ENCODE data around the gene DVL2.
"Not testable (repeated sequence)": the region's sequence is repeated elsewhere in the genome, so short reads cannot be mapped to it uniquely, and the experiment has no call there.

The DVL2 gene

DNA sequence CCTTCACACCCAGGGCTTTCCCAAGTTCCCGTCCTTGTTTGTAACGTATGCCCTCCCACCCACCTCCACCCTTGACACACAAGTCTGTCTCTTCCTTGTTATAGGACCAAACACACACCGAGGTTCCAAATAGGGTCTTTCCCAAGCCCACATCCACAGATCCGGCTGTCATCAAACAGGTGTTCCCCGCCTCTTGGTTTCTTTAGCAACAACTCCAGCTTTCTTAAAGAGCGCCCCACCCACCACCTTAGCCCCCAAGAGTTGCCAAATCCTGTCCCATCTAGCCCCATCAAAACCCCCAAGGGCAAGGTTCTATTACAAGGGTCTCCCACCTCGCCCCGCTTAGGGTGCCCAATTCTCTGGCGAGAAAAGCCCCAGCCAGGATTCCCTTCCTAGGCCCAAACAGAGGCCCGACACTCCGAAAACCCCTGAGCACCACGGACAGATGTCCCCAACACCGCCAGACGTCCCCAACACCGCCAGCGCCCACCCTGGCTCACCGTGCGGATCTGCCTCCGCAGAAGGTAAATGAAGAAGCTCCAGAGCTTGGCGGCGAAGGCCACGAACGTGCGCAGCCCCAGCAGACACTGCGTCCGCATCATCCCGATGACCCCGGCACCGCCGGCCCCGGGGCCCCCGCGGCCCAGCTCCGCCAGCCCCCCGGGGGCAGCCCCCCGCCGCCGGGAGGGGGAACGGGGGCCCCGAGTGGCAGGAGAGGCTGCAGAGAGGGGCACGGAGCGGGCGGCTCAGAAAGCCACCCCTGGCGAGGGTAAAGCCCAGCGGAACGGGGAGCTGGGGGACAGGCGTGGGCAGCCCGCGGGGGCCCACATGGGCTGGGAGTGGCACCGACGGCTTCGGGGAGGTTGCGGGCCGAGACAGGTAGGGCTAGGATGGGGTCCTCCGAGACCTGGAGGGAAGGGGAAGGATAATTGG lies 16.6 kb upstream of the DVL2 start:
- peak overlapping the region; percentile 93 for H3K27ac ChIP-seq
- H3K9ac ChIP-seq (ENCODE audit: insufficient read length), result peak overlapping the region; percentile 96
- H3K4me3 ChIP-seq, result peak overlapping the region; percentile 91
- TF ChIP-seq EZH2 (IDR thresholded peaks at IDR 0.05), result no peak
- no peak for TF ChIP-seq FOXP2 (optimal IDR thresholded peaks at IDR 0.05; ENCODE audit: control extremely low read depth, extremely low read length, insufficient read depth)
- no peak for TF ChIP-seq POLR2AphosphoS5 (IDR thresholded peaks at IDR 0.05; ENCODE audit: borderline replicate concordance, low read depth, low read length)
- no peaks in the 10 kb centered on the region for H3K9me3 ChIP-seq (ENCODE audit: low read depth, low read length)
- H3K36me3 ChIP-seq (ENCODE audit: insufficient read depth, low read length), result peaks cover 28% of the 10 kb centered on the region
- DNase-seq (ENCODE audit: low read depth, low spot score), result no peak

- Histone ChIP-seq H3K36me3 (ENCODE audit: insufficient read depth, low read length) (peaks cover 26% of the 10 kb centered on the region), H3K4me3 (peak overlapping the region; percentile 91)
- no peak for DNase-seq (ENCODE audit: low read depth, low spot score)
These were observed 15.5 kb upstream of the DVL2 start for GRCh38 chr17:7249830-7250229.

GRCh38 chr17:7249214-7249613 lies 14.9 kb upstream of the DVL2 start:
- TF ChIP-seq FOXP2 (optimal IDR thresholded peaks at IDR 0.05; ENCODE audit: control extremely low read depth, extremely low read length, insufficient read depth), result no peak
- no peak for TF ChIP-seq EZH2 (IDR thresholded peaks at IDR 0.05)
- TF ChIP-seq POLR2AphosphoS5 (IDR thresholded peaks at IDR 0.05; ENCODE audit: borderline replicate concordance, low read depth, low read length), result no peak
- Histone ChIP-seq H3K36me3 (ENCODE audit: insufficient read depth, low read length) (peaks cover 26% of the 10 kb centered on the region), H3K9ac (ENCODE audit: insufficient read length) (peak overlapping the region; percentile 48), H3K4me3 (no peak overlapping the region), H3K9me3 (ENCODE audit: low read depth, low read length) (no peaks in the 10 kb centered on the region), H3K27ac (no peak overlapping the region)
- no peak for DNase-seq (ENCODE audit: low read depth, low spot score)

More at GRCh38 chr17:7249830-7250229, 15.5 kb upstream of the DVL2 start:
- TF ChIP-seq POLR2AphosphoS5 (IDR thresholded peaks at IDR 0.05; ENCODE audit: borderline replicate concordance, low read depth, low read length), result no peak
- no peak for TF ChIP-seq FOXP2 (optimal IDR thresholded peaks at IDR 0.05; ENCODE audit: control extremely low read depth, extremely low read length, insufficient read depth)
- no peak for TF ChIP-seq EZH2 (IDR thresholded peaks at IDR 0.05)
- Histone ChIP-seq H3K27ac (no peak overlapping the region), H3K9ac (ENCODE audit: insufficient read length) (peak overlapping the region; percentile 96), H3K9me3 (ENCODE audit: low read depth, low read length) (no peaks in the 10 kb centered on the region)

GRCh38 chr17:7248796-7249195 lies 14.5 kb upstream of the DVL2 start:
- H3K36me3 ChIP-seq (ENCODE audit: insufficient read depth, low read length), result peaks cover 27% of the 10 kb centered on the region
- peak overlapping the region; percentile 48 for H3K9ac ChIP-seq (ENCODE audit: insufficient read length)
- H3K27ac ChIP-seq, result no peak overlapping the region
- no peak for DNase-seq (ENCODE audit: low read depth, low spot score)
- H3K4me3 ChIP-seq, result no peak overlapping the region
- H3K9me3 ChIP-seq (ENCODE audit: low read depth, low read length), result no peaks in the 10 kb centered on the region
- TF ChIP-seq EZH2 (IDR thresholded peaks at IDR 0.05), result no peak
- no peak for TF ChIP-seq FOXP2 (optimal IDR thresholded peaks at IDR 0.05; ENCODE audit: control extremely low read depth, extremely low read length, insufficient read depth)
- TF ChIP-seq POLR2AphosphoS5 (IDR thresholded peaks at IDR 0.05; ENCODE audit: borderline replicate concordance, low read depth, low read length), result no peak

GRCh38 chr17:7246779-7247178 lies 12.5 kb upstream of the DVL2 start:
- DNase-seq (ENCODE audit: low read depth, low spot score), result no peak
- Histone ChIP-seq H3K4me3 (no peak overlapping the region), H3K27ac (no peak overlapping the region), H3K9me3 (ENCODE audit: low read depth, low read length) (no peaks in the 10 kb centered on the region), H3K36me3 (ENCODE audit: insufficient read depth, low read length) (peaks cover 28% of the 10 kb centered on the region), H3K9ac (ENCODE audit: insufficient read length) (no peak overlapping the region)
- TF ChIP-seq POLR2AphosphoS5 (IDR thresholded peaks at IDR 0.05; ENCODE audit: borderline replicate concordance, low read depth, low read length) (no peak), EZH2 (IDR thresholded peaks at IDR 0.05) (no peak), FOXP2 (optimal IDR thresholded peaks at IDR 0.05; ENCODE audit: control extremely low read depth, extremely low read length, insufficient read depth) (no peak)

GRCh38 chr17:7243838-7244237 lies 9.5 kb upstream of the DVL2 start:
- H3K9ac ChIP-seq (ENCODE audit: insufficient read length); H3K9me3 ChIP-seq (ENCODE audit: low read depth, low read length); H3K27ac ChIP-seq; H3K4me3 ChIP-seq; DNase-seq (ENCODE audit: low read depth, low spot score): not testable (repeated sequence)
- peaks cover 41% of the 10 kb centered on the region for H3K36me3 ChIP-seq (ENCODE audit: insufficient read depth, low read length)

DNA sequence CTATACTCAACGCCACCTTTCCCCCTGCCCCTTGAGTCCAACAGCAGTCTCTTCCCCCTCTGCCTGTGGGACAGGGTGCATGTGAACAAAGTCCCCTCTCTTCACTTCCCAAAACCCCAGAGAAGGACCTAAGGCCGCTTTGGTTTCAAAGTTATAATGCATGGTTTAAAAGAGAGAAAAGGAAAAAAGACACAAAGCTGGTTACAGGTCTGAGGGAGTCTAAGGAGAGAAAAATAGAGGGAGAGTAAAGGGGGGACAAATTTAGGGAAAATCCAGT lies 9.1 kb upstream of the DVL2 start:
- DNase-seq (ENCODE audit: low read depth, low spot score), result no peak
- H3K36me3 ChIP-seq (ENCODE audit: insufficient read depth, low read length), result peaks cover 41% of the 10 kb centered on the region

GRCh38 chr17:7242717-7243452 lies 8.6 kb upstream of the DVL2 start:
- Histone ChIP-seq H3K9ac (ENCODE audit: insufficient read length) (peak overlapping the region; percentile 96), H3K36me3 (ENCODE audit: insufficient read depth, low read length) (peaks cover 41% of the 10 kb centered on the region), H3K9me3 (ENCODE audit: low read depth, low read length) (no peaks in the 10 kb centered on the region), H3K27ac (peak overlapping the region; percentile 96), H3K4me3 (peak overlapping the region; percentile 83)
- TF ChIP-seq FOXP2 (optimal IDR thresholded peaks at IDR 0.05; ENCODE audit: control extremely low read depth, extremely low read length, insufficient read depth) (no peak), EZH2 (IDR thresholded peaks at IDR 0.05) (no peak), POLR2AphosphoS5 (IDR thresholded peaks at IDR 0.05; ENCODE audit: borderline replicate concordance, low read depth, low read length) (peak; percentile 80)
- DNase-seq (ENCODE audit: low read depth, low spot score), result peak; percentile 82

More for the DNA sequence above, 9.1 kb upstream of the DVL2 start:
- Histone ChIP-seq H3K27ac (peak overlapping the region; percentile 73), H3K4me3 (peak overlapping the region; percentile 83), H3K9ac (ENCODE audit: insufficient read length) (peak overlapping the region; percentile 96), H3K9me3 (ENCODE audit: low read depth, low read length) (no peaks in the 10 kb centered on the region)
- TF ChIP-seq EZH2 (IDR thresholded peaks at IDR 0.05) (no peak), POLR2AphosphoS5 (IDR thresholded peaks at IDR 0.05; ENCODE audit: borderline replicate concordance, low read depth, low read length) (no peak)

All from SK-N-MC (cell line).